Measurements from ENCODE around the gene MAPK1. TPM values are rescaled to one million over a fixed set of nuclear protein-coding genes. Genes with fewer than 3 reads are reported as not detected.
"Not testable (repeated sequence)": the region's sequence is repeated elsewhere in the genome, so short reads cannot be mapped to it uniquely, and the experiment has no call there.

MAPK1 gene
- polyA plus RNA-seq, 1 donor, result 142 TPM

DNA sequence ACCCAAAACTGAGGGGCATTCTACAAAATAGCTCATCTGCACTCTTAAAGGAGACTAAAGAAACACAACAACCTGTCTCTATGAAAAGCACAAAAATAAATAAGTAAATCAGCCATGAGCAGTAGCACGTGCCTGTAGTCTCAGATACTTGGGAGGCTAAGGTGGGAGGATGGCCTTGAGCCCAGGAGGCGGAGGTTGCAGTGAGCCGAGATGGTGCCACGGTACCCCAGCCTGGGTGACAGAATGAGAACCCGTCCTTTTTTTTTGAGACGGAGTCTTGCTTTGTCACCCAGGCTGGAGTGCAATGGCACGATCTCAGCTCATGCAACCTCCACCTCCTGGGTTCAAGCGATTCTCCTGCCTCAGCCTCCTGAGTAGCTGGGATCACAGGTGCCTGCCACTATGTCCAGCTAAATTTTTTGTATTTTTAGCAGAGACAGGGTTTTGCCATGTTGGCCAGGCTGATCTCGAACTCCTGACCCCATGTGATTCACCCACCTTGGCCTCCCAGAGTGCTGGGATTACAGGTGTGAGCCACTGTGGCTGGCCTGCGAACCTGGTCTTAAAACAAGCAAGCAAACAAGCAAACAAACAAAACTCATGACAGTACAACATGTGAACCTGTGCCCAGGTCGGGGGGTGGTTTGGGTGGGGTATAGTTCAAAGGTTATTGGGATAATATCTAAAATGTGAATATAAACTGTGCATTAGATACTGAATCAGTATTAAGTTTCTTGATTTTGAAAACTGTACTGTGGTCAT is 76.4 kb downstream of the MAPK1 start:
- not testable (repeated sequence) for DNase-seq

DNA sequence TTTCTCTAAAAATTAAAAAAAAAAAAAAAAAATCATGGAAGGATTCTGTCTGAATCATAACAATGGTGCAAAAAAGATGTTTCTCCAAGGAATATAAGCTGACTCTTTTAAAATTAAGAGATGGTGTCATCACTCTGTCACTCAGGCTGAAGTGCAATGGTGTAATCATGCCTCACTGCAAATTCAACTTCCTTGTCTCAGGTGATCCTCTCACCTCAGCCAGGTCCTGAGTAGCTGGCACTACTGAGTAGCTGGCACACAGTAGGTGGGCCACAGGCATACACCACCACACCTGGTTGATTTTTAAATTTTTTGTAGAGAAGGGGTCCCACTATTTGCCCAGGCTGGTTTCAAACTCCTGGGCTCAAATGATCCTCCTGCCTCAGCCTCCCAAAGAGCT is 77.1 kb downstream of the MAPK1 start:
- DNase-seq, result no peak

DNA sequence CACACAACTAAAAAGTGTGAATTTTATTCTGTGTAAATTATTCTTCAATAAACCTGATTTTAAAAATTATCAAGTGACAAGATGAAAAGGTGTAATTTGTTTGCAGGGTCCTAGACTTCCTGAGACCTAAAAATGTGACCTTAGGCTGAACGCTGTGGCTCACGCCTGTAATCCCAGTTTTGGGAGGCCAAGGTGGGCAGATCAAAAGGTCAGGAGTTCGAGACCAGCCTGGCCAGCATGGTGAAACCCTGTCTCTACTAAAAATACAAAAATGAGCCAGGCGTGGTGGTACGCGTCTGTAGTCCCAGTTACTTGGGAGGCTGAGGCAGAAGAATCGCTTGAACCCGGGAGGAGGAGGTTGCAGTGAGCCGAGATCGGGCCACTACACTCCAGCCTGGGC is 79.9 kb downstream of the MAPK1 start:
- DNase-seq, result not testable (repeated sequence)

- DNase-seq, result no peak
Observed at GRCh38 chr22:21780259-21780658, 87.2 kb downstream of the MAPK1 start.

GRCh38 chr22:21779444-21779843 is 88.0 kb downstream of the MAPK1 start:
- DNase-seq, result no peak

- no peak for DNase-seq
Observed at GRCh38 chr22:21778705-21779363, 88.6 kb downstream of the MAPK1 start.

GRCh38 chr22:21771631-21771976 is 95.8 kb downstream of the MAPK1 start:
- no peak for DNase-seq

DNA sequence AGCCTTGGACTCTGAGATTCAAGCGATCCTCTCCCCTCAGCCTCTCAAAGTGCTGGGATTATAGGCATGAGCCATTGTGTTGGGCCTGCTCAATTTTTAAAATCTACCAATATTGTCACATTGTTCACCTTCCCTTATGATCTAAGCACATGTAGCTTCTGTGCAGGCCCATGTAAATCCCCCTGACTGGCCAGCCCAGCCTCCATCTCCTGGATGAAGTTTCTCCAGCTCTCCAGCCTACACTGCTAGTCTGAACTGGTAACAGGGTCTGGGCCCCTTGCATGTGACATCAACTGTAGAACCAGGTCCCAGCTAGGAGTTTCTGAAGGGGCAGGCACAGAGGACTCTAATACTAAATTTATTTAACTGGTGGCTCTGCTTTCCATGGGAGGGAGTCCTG is 99.0 kb downstream of the MAPK1 start:
- no peak for DNase-seq

DNA sequence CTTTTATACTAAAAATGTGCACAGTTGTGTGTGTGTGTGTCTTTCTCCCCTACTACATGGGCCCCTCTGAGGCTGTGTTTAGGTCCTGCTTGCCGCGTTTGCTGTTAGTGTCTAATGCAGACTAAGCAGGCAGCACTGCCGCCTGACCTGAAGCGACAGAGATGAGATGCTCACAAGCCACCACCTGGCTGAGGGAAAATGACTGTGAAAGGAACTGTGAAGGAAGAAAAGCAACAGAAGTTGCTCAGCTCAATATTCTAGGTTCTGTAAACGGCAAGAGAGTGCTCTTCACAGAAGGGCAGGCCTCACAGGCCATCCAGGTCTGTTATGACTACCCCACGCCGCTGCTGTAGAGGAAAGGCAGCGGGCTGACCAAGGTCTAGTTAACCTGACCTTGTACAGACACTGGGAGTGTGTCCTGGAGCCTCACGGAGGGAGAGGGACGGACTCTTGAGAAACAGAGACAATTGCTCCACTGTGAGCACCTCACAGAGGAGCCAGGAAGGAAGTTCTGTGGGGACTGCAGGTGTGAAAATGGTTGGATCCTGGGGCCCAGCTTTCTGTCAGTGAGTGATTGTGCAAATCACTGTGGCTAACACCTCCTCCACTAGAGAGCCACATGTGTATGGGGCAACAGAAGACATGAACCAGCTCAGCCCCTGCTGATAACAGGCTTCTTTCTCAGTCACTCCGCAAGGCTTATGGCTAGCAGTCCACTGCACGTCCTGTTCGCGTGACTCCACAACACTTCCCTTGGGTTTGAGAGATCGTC is 100.6 kb downstream of the MAPK1 start:
- no peak for DNase-seq

GRCh38 chr22:21765909-21766529 is 101.4 kb downstream of the MAPK1 start:
- DNase-seq, result no peak

DNA sequence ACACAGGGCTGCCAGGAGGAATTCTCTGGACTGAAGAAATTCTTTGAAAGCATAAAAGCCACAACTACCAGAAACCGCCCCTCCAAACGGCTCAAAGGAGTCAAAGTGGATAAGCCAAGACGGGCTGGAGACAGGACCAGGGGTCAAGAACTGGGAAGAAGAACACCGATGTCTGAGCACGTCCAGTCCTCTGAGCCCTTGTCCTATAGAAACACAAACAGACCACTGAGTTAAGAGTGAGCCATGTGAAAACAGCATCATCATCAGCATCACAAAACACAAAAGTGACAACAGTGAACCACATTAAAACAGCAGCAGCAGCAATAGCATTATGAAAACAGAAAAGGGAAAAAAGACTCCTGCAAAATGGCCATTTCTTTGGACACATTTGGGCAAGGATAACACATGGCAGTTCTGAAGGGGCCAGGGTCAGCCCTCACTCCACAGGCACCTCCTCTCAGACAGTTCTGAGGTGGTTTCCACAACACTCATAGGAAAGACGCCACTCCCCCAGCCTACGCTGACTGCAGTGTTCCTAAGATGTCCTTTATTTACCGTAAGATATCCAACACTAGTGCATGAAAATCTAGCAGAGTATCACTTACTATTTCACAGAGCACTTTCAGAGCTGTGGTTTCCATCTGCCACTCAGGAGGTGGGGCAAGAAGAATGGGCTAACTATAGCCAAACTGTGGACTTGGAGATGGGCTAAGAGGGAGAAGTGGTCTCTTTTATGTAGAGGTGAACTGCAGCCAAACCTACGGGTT is 103.2 kb downstream of the MAPK1 start:
- DNase-seq, result no peak

GRCh38 chr22:21762712-21763581 is 104.5 kb downstream of the MAPK1 start:
- DNase-seq, result no peak

GRCh38 chr22:21761994-21762680 is 105.3 kb downstream of the MAPK1 start:
- no peak for DNase-seq

DNA sequence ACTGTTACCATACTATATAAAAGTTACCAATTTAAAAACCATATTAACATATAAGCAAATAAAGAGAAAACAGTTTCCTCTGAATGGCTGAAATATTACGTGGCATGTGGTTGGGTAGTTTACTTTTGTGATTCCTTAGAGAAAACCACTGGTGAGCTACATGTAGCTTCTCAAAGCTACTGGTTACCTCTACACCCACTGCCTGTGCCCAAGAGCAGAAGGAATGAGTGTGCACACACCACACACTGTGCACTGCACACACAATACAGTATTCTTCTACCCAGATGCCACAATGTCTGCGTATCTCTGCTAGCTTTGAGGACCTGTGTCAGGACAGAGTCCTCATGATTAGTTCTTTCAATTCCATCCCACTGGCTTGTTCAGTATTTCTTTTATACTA is 106.4 kb downstream of the MAPK1 start:
- DNase-seq, result no peak

DNA sequence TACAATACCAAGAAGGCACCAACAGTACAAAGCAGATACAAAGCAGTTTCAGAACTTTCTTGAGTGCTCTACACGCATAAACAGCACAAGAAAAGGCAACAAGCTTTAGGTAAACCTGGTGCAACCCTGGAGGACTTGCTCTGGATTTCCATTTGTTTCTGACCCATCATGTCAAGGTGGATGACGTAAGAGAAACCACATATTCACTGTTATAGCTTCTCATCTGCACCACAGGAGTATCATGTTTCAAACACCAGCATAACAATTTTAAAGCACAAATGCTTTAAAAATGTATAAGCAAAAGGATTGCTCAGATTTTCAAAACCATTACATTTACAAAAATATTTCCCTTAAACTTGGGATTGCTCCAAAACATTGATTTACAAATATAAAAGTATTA is 106.8 kb downstream of the MAPK1 start:
- DNase-seq, result no peak

- no peak for DNase-seq
Observed at GRCh38 chr22:21759646-21760376, 107.6 kb downstream of the MAPK1 start.

- no peak for DNase-seq
Observed at GRCh38 chr22:21759093-21759492, 108.4 kb downstream of the MAPK1 start.

GRCh38 chr22:21758091-21758864 is 109.2 kb downstream of the MAPK1 start:
- no peak for DNase-seq

DNA sequence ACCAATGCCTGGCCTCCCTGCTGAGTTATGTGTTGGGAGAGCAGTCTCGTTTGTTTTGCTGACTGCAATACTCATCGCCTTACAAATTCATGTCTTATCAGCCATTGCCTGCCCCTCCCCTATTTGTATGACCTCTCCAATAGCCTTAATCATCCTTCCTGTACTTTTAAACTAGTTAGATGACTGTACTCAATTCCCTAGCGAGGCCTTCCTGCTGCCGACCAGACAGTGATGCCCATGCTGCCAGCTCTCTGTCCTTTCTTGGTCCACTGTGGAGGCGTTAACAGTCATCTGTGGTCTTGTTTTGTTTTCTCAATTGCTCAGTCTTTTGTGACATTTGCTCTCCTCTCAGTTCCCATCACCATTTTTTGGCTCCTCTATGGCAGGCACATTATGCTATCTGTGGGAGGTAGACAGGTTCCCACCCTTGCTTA is 111.6 kb downstream of the MAPK1 start:
- no peak for DNase-seq

Data from left kidney (tissue), 2 donors.